GM18519 (cell line): Measurements from ENCODE around the gene MEF2C.
A peak's percentile ranks its signal among the peaks of the same experiment; 100 is the strongest.

Source experiments
- ATAC-seq: cut with Tn5 transposase; IDR thresholded peaks from one replicate; pipeline ENCODE4 v1.9.1; 2021; ENCODE audit warnings: mild to moderate bottlenecking, moderate library complexity; ENCODE audit not compliant: unreplicated experiment, low FRiP score

Gene MEF2C

DNA sequence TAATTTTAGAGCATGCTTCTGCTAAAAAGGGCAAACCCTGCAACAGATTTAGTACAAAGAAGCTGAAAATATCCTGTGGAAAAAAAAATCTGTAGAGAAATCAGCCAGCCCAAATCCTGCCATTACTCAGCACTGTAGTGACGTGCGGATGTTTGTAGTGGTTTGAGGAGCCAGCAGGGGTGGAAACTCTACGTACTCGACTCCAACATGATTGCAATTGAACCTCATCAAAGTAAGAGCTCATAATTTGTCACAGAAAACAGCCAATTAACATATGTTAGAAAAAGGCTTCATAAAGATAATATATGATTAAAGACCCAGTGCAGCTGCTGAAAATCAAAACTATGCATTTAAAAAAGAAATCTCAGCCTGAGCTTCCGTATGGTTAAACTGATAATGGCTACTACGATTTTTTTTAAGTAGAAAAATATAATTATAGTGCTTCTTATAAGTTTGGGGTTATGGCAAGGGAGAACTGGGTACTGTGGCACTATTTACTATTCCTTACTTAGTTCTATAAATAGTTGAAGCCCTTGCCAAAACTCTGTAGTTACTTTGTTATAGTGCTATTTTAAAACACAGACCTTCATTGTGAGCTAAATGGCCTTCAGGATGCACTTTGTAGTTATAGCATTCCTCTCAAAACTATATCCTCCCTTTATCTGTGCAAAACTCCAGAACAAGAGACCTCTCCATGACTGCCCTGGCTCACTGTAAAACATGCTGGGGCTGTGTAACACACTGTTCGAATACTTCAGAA lies 49.4 kb downstream of the MEF2C start:
- ATAC-seq: no peak

DNA sequence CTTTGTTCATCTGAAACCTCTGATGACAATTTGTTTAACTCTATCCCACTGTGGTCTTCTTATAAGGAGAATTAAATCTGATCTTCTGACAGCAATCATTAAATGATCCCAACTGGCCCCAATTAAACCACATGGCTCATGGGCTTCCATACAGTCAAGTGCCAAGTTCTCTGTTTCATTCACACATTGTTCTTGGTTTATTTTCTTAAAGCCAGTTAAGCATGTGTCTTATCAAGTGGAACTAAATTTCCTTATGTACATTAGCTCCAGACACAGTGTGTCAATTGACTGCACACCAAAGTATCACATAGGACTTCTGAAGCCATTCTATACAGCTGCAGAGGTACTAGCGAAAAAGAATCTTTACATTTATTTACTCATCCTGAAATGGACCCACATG lies 51.2 kb downstream of the MEF2C start:
- ATAC-seq: no peak

DNA sequence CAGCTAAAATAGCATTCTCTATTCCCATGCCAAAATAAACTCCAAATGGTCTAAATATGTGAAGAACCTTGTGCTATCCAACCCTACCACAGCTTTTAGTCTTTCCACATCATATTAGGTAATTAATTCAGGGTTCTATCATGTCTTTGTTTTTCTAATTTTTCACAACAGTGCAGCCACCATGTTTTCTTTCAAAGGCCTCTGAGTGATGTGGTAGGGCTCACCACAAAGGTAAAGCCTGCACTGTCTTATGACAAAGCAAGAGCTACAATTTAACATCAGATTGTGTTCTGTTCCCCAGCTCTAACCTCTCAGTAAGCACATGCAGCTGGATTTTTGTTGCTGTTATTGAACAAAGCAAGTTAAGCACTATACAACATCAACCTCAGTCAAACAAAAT lies 52.4 kb downstream of the MEF2C start:
- peak; percentile 25 for ATAC-seq

DNA sequence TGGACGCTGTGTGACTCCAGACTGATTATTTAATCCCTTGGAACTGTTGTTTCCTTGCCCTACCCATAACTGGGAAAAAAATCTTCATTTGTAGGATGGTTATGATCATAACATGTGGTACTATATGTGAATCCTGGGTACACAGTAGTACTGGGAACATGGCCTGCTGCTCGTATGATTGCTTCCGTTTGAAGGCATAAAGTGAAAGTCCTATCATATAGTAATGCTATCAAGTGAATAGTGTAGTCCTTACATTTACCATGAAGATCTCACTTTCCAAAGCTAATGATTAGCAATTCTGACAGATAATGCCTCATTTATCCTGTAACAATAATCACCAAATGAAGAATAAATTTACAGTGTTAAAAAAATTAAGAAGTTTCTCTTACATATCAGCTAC lies 53.2 kb downstream of the MEF2C start:
- ATAC-seq: no peak

DNA sequence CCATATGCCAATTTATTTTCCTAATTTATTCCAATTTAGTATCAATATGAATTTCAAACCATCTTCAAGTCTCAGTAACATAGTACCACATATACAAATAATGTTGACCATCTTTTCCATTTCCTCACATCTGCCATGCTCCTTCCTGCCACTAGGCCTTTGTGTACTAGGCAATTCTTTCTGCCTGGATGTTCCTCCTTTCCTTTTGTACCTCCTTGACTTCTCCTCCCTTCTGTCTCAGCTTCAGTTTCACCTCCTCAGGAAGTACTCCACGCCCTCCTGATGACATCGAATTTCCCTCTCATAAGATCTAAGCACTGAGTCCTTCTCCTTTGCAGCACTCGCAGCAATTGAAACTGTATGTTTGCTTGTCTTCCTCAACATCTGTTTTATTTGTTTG lies 53.9 kb downstream of the MEF2C start:
- ATAC-seq: no peak

DNA sequence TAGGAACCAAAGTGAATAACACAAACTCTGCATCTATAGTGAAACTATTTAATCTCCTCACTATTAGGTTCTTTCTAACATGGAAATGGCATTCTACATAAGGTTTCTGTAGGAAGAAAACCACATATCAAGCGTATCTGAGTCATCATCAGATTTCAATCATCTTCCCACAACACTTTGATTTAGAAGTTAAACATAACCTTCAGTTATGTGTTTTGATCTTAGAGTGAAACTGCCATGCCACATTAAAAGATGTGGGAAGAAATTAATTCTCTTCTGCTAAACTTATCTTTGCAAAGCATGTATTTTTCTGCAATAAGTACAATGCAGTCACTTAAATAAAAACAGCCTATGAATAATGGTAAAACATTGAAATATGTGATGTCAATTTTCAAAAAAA lies 55.0 kb downstream of the MEF2C start:
- ATAC-seq: no peak

DNA sequence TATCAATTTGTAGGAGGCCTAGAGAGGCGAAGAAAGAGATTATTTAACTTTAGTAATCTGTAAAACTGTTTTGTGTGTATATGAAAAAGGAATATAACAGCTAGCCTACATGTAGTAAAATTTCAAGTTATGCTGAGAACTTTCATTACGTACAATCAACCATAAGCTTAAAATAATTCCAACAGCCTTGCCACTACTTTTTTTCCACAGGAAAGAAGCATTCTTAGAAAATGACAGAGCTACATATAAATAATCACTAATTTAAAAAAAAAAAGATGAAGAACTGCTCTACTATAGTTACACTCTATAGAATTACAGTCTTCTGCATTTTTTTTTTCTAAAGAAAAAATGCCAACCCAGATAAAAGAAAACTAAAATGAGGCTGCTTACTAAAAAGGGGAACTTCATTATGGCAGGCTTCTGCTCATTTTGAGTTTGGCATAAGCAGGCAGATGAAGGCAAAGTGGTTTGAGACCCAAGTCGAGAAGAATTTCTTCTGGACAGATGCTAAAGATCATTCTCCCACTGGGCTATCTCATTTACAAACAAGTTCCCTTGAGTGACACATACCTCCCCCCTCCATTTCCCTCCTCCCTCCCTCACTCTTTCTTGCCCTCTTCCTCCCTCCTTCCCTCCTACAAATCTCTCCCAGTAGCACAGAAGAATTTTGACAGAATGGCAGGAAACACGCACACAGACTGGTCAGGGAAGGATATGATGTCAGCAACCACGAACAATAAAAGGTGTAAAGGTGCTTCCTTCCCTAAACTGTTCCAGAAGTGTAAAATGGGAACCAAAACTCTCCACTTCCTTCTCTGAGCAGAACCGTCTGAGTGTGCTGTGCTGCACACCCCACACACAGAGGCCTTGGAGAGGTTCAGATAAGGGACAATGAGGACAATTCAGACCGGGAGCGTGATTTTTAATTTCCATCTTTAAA lies 56.1 kb downstream of the MEF2C start:
- ATAC-seq: peak; percentile 39

DNA sequence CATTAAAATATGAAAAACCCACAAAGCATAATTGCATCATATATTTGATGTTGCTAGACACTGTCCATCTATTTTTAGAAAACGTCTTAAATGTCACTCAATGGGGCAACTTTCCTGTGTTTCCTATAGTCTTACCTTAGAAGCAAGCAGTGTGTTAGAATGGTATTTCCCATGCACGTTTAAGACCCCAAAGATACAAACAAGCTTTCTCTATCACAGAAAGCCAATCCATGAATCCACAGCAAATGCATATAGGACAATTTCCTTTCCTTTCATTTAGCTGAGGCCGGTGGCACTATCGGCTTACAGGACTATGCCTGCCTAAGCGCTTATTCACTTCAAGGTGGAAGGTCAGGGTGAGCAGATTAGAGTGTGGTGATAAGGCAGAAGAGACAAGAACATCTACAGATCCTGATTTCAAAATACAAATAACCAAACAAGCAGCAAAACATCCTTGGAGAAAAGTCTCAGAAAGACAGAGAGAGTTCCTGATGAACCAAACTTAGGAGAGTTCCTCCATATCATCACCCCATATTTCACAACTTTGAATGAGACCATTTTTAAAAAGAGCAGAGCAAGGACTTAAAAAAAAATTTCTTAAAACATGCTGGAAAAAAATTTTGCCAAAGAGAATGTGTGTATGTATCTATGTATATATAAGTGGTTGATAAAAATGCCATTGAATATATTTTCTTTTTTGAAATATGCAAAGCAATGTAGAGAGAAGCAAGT lies 57.2 kb downstream of the MEF2C start:
- ATAC-seq: no peak

DNA sequence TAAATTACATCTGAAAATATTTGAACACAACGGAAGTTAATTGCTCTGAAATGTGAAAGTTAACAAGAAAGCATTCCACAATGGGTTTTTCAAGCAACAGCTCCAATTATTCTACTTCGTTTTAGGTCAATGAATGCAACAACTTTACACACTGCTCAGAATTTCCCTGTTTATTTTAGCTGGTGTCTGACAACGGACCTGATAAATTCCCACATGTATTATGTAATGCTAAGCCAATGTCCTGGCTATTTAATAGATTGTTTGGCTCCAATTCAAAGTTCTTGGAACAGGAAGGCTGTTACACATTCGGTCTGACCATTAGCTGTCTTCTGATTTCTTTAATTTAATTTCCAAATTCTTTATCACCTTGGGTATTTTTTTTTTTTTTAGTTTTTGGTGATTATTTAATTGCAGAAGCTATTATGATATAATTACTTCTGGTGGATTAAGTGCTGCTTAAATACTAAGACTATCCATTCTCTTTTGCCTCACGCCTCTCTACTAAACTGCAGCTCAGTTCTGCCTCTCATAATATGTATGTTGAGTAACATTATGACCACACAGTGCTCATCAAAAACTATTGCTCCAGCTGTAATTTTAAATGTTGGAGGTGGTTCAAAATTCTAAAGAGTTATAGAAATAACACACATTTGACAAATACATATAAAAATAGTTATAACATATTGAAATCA lies 57.9 kb downstream of the MEF2C start:
- no peak for ATAC-seq

DNA sequence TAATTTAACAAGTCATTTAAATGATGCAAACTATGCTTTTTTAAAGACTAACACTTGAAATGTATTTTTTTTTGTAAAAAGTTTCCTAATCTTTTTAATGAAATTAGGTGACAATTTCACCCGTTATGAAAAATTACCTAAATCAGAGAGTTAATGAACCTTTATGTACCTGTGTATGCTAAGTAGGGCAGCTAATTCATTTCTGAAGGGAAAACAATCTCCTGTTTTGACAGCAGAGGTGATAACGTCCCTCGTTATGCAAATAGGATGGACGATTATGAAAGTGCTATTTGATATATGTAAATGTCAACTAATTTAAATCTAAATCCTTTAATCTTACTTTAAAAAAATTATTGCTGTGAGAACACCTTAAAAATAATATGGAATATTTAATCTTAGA lies 58.8 kb downstream of the MEF2C start:
- no peak for ATAC-seq

DNA sequence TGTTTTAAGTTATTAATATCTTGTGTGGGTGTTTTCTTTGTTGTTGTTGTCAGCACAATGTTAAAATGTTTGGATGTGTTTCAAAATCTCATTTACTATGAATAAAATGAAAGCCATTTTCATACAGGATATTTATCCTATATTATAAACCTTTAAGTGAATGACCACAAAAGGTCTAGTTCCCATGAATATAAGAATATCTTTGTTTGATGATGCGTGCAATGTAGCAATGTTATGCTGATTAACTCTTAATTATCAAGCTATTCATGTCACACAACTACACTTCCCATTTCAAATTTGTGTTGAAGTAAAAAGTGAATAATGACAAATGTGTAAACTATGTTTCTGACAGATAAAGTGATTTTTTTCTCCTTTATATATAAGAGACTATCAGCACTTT lies 59.8 kb downstream of the MEF2C start:
- no peak for ATAC-seq

DNA sequence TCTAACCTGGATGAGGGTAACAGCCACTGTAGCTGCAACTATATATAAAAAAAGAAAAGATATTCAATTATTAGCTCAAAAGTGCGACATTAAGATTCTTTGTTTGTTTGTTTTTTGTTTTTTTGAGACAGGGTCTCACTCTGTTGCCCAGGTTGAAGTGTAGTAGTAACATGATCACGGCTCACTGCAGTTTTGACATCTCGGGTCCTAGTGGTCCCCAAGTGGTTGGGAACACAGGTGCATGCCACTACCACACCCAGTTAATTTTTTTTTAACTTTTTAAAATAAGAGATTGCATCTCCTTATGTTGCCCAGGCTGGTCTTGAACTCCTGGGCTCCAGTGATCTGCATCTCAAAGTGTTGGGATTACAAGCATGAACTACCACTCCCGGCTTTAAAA lies 61.8 kb downstream of the MEF2C start:
- no peak for ATAC-seq

DNA sequence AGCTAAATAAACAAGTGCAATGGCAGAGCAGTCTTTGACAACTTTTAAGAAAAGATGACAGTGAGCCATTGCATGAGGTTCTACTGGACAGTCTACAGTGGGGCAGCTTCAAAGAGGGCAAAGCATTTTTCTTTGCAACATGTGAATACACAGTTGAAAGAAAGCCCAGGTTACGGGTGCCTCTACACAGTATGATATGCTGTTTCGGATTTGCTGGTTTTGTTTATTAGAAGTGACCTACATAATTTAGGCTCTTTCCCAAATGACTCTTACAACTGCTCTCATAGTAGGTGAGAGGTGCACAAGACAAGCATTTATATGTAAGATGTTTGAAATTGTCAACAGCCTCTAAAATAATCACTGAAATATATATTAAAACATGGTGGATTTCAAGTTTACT lies 62.4 kb downstream of the MEF2C start:
- ATAC-seq: no peak

DNA sequence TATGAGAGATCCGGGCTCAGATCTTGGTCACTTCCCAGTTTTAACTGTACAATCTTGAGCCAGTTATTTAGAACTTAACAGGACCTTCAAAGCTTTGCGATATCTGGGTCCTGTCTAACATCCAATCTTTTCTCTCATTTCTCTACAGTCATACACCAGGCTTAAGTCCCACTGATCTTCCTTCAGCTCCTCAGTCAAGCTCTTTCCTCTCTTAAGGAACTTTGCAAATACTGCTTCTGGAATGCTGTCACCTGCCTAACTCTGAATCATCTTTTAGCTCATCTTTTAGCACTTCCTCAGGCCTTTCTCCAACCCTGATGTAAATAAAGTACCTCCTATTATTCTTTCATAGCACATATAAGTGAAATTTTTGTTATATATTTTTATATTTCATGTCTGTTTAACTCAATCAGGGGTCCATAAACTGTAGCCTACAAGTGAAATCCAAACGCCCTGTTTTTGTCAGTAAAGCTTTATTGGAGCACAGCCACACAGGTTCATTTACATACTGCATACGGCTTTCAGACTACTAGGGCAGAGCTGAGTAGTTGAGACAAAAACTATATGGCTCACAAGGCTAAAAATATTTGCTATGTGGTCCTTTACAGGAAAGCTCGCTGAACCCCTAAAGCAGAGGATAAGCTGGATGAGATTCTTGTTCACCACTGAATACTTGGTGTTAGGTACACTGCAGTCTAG lies 63.5 kb downstream of the MEF2C start:
- no peak for ATAC-seq

DNA sequence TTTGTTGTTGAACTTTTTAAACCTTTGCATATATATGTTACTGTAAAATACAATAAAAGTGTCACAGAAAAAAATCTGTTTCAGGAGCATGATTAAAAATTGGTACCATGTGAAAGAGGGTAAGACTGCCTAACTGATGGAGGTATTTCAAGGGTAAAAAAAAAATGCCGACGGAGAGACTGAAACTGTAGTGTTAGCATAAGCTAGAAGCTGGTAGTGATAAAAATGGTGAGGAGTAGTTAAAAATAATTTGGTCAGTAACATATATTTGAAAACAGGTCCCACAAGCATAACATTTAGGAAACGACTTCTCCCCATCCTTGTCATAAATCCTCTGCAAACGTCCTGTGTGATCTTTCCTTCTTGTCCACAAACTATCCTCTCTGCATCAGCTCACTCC lies 64.7 kb downstream of the MEF2C start:
- ATAC-seq: no peak

DNA sequence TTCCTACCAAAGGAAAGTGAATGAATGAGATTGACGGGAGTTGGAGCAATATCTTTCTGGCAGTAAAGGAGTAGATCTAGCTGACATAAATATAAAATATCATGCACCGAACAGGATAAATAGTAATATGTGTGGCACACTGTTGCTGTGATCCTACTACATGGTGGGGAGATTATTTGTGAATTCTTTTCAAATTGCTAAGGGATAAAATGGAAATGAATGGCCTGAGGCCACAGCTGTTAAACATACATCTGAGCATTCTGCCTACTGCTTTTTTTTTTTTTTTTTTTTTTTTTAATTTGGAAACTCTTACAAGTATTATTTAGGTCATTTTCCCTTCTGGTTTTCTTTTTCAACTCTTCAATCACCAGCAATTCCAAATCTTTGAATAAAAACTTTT lies 66.8 kb downstream of the MEF2C start:
- no peak for ATAC-seq

DNA sequence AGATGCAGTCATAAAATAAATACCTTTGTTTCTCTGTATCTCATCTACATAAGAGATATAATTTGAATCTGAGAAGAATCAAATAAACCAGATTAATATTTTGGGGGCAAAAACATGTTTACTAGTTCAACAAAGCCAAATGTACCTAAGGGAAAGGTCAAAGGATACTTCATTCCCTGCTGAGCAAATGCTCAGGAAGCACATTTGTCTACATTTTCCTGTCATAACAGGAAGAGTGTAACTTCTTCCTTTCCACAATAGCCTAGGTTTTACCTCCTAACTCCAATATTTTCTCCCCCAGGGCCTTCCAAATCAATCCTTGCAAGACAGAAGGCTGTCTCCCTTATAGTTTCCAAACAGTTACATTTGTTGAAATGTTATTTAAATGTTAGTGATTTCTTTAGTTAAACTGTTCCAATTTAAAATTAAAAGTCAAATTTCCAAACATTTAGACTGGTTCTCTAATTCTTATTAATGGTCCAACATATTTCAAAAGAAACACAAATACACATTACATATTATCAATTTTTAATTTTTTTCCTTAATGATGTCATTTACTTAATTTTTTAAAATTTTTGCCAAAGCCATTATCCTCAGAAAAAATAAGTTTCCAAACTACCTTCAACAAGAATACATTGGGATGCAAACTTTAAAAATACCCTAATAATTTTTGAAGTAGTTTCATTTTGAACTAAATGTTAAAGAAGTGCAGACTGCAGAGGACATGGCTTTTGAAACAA lies 67.8 kb downstream of the MEF2C start:
- no peak for ATAC-seq

DNA sequence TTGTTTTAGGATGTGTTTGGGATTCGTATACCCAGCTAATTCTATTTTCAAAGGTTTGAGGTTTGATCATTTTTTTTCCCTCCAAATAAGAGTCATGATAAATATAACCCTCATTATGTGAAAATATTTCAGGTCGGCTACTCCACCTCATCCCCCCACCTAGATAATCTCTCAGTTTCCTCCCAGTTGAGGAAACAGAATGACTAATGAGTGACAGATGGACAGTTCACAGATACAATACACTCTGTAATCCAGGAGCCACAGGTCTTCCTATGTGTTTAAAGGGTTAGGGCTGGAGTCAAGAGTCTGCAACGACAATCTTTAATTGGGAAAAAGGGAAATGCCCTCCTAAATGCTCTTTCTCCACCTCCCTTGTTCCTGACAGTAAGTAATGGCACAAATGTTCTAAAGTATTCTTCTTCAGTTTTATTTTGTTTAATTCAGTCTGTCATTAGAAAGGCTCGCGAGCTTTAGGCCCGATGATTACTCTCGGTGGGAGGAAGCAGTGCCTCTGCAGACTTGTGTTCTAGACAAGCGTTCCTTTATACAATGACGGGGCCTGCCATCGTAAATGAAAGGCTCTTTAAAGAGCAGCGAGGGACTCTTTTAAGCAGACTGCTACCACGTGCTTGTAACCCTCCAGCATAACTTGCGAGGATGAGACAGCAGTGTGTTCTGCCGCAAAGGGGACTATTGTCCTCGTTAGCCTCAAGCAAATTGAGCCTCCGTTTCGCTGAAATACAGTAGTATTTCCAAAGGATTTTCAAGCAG lies 69.0 kb downstream of the MEF2C start:
- ATAC-seq: no peak

DNA sequence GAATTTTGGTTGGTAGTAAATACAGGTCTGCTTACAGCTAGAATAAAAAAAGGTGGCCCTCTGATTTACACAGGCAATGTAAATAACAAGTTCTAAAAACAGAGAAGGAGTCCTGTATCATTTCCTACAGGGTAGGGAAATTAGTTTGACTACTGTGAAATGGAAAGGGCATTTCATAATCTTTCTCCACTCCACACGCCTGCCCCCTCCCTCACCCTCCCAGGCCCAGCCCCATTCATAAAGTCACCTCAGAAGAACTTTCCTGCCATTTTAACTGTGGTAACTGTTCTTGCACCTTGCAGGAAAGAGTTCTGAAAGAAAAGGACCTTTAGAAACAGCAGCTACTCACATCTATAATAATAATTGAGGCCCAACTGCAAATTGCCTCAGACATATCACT lies 69.7 kb downstream of the MEF2C start:
- ATAC-seq: no peak
